GM18907 (cell line): ENCODE measurements around the gene PRR9.
A peak's percentile ranks its signal among the peaks of the same experiment; 100 is the strongest.
"Not testable (repeated sequence)": the region's sequence is repeated elsewhere in the genome, so short reads cannot be mapped to it uniquely, and the experiment has no call there.

Experiments used
- ATAC-seq: cut with Tn5 transposase; IDR thresholded peaks from one replicate; pipeline ENCODE4 v1.9.1; 2021; ENCODE audit warnings: mild to moderate bottlenecking, moderate library complexity; ENCODE audit not compliant: unreplicated experiment

PRR9 gene

GRCh38 chr1:153217212-153217611 is at the start of gene PRR9:
Gene PRR9 (plus strand): TSS chr1:153217584. CDS start chr1:153218145, 561 bp downstream.
- ATAC-seq = no peak

- ATAC-seq = no peak
Measured at GRCh38 chr1:153168686-153169085, 48.7 kb upstream of the PRR9 start.

GRCh38 chr1:153174624-153175023 is 42.8 kb upstream of the PRR9 start:
- ATAC-seq = no peak

- ATAC-seq = no peak
Measured at GRCh38 chr1:153178922-153179321, 38.5 kb upstream of the PRR9 start.

GRCh38 chr1:153180556-153180955 is 36.8 kb upstream of the PRR9 start:
- no peak for ATAC-seq

GRCh38 chr1:153188301-153188700 is 29.1 kb upstream of the PRR9 start:
- ATAC-seq = not testable (repeated sequence)

GRCh38 chr1:153190373-153190772 is 27.0 kb upstream of the PRR9 start:
- ATAC-seq = no peak

GRCh38 chr1:153192697-153193096 is 24.7 kb upstream of the PRR9 start:
- ATAC-seq = no peak

- no peak for ATAC-seq
Measured at GRCh38 chr1:153194331-153195050, 22.9 kb upstream of the PRR9 start.

GRCh38 chr1:153195216-153195615 is 22.2 kb upstream of the PRR9 start:
- no peak for ATAC-seq

- ATAC-seq = no peak
Measured at GRCh38 chr1:153202006-153202405, 15.4 kb upstream of the PRR9 start.

- no peak for ATAC-seq
Measured at GRCh38 chr1:153203130-153203529, 14.3 kb upstream of the PRR9 start, which contains the start of gene LELP1. Gene LELP1 (plus strand): TSS chr1:153203430. CDS start chr1:153204708, 1,278 bp downstream.

- no peak for ATAC-seq
Measured at GRCh38 chr1:153206631-153207030, 10.8 kb upstream of the PRR9 start.

GRCh38 chr1:153210206-153210605 is 7.2 kb upstream of the PRR9 start:
- ATAC-seq = no peak

GRCh38 chr1:153212201-153212600 is 5.2 kb upstream of the PRR9 start:
- no peak for ATAC-seq

GRCh38 chr1:153213519-153213918 is 3.9 kb upstream of the PRR9 start:
- no peak for ATAC-seq

GRCh38 chr1:153217744-153218416 is 496 bp downstream of the PRR9 start:
- no peak for ATAC-seq

GRCh38 chr1:153220606-153221303 is 3.4 kb downstream of the PRR9 start:
- ATAC-seq = no peak

- peak; percentile 71 for ATAC-seq
Measured at GRCh38 chr1:153223040-153223891, 5.9 kb downstream of the PRR9 start.

GRCh38 chr1:153227810-153228209 is 10.4 kb downstream of the PRR9 start:
- ATAC-seq = no peak

- ATAC-seq = no peak
Measured at GRCh38 chr1:153228491-153228890, 11.1 kb downstream of the PRR9 start.
